PFSK-1 (cell line): ENCODE measurements around the gene OPA3. TPM values are rescaled to one million over a fixed set of nuclear protein-coding genes. Genes with fewer than 3 reads are reported as not detected.

ENCODE experiments used
- FOXP2 ChIP-seq: optimal IDR thresholded peaks from 2 replicates; pipeline ENCODE3; 2011; ENCODE audit warnings: borderline replicate concordance, control low read depth, inconsistent platforms; ENCODE audit not compliant: insufficient read depth; ENCODE audit errors: extremely low read length, extremely low read depth
- POLR2AphosphoS5 ChIP-seq: IDR thresholded peaks from 2 replicates; pipeline ENCODE4 v1.6.1; 2012; ENCODE audit warnings: low read depth, mild to moderate bottlenecking, control low read depth, low read length, moderate library complexity
- REST ChIP-seq, 2 experiments: IDR thresholded peaks; 2 replicates each; pipeline versions ENCODE4 v1.6.1 to v1.8.0; 2011 to 2012; ENCODE audit warnings: low read depth in 2 of 2, low read length in 2 of 2, control low read depth in 1 of 2, inconsistent platforms in 1 of 2, mild to moderate bottlenecking in 1 of 2, moderate library complexity in 1 of 2; ENCODE audit not compliant: insufficient read depth in 1 of 2
- SIN3A ChIP-seq: IDR thresholded peaks from 2 replicates; pipeline ENCODE4 v1.6.1; 2012; ENCODE audit warnings: mild to moderate bottlenecking, low read length, moderate library complexity, borderline replicate concordance; ENCODE audit not compliant: insufficient read depth
- TAF1 ChIP-seq: IDR thresholded peaks from 2 replicates; pipeline ENCODE4 v1.6.1; 2012; ENCODE audit warnings: low read length, control low read depth, borderline replicate concordance; ENCODE audit not compliant: insufficient read depth
- polyA plus RNA-seq: library from polyadenylated mRNA; unstranded; fragments of >200 nt; gene quantifications from one replicate; pipeline ENCODE4 v1.2.1, GENCODE V29; 2012; ENCODE audit warnings: low read depth, missing spikeins; ENCODE audit not compliant: insufficient read length

The OPA3 gene
- 12.3 TPM for polyA plus RNA-seq

GRCh38 chr19:45584332-45585157, at the start of gene OPA3:
TSS of gene OPA3 (minus strand) at chr19:45584802. CDS start at chr19:45584764, 38 bp downstream.
- TF ChIP-seq POLR2AphosphoS5: peak; percentile 64
- TF ChIP-seq REST (IDR thresholded peaks at IDR 0.05; ENCODE audit: insufficient read depth in 1 of 2, low read depth in 2 of 2, low read length in 2 of 2): 0 out of 4 replicates have a peak, but pooled peaks of 1 of the 2 experiments have one; percentile 27
- peak; percentile 99 for TF ChIP-seq FOXP2
- TF ChIP-seq TAF1: no peak; the same call in 1 of the 2 replicates
- TF ChIP-seq SIN3A: 0 out of 2 replicates have a peak, but pooled peaks have one; percentile 4

GRCh38 chr19:45632468-45633196, 48.0 kb upstream of the OPA3 start:
- TF ChIP-seq POLR2AphosphoS5 (no peak), FOXP2 (no peak), REST (IDR thresholded peaks at IDR 0.05; ENCODE audit: insufficient read depth in 1 of 2, low read depth in 2 of 2, low read length in 2 of 2) (no peak)

- no peak for TF ChIP-seq POLR2AphosphoS5
- TF ChIP-seq TAF1: no peak
- TF ChIP-seq REST (IDR thresholded peaks at IDR 0.05; ENCODE audit: insufficient read depth in 1 of 2, low read depth in 2 of 2, low read length in 2 of 2): no peak
- TF ChIP-seq SIN3A: no peak
- TF ChIP-seq FOXP2: no peak
These were observed 45.9 kb upstream of the OPA3 start for GRCh38 chr19:45630463-45630862.

- TF ChIP-seq SIN3A (no peak), TAF1 (no peak), FOXP2 (no peak), REST (IDR thresholded peaks at IDR 0.05; ENCODE audit: insufficient read depth in 1 of 2, low read depth in 2 of 2, low read length in 2 of 2) (no peak), POLR2AphosphoS5 (no peak)
These were observed 45.1 kb upstream of the OPA3 start for GRCh38 chr19:45629704-45630103.
